Suppressor macrophage treated with lipopolysaccharide for 1 hour (primary cell): Measurements from ENCODE around the gene CACNG1.

Source experiments
- DNase-seq, 3 donors: peaks; one replicate each; pipeline ENCODE4 v3.0.0-alpha.2; 2020 to 2022

The CACNG1 gene

GRCh38 chr17:67082107-67082506 lies 37.8 kb downstream of the CACNG1 start:
- DNase-seq = no peak

GRCh38 chr17:67085406-67085805 lies 41.1 kb downstream of the CACNG1 start:
- no peak for DNase-seq

- DNase-seq = no peak
Observed at GRCh38 chr17:67088639-67089038, 44.3 kb downstream of the CACNG1 start.

- DNase-seq = no peak
Observed at GRCh38 chr17:67090341-67090740, 46.0 kb downstream of the CACNG1 start.

GRCh38 chr17:67092291-67092690 lies 47.9 kb downstream of the CACNG1 start:
- no peak for DNase-seq

GRCh38 chr17:67092710-67093109 lies 48.4 kb downstream of the CACNG1 start:
- DNase-seq = peak in 1 of 3 donors; percentile 10

GRCh38 chr17:67093348-67093747 lies 49.0 kb downstream of the CACNG1 start:
- DNase-seq = no peak

GRCh38 chr17:67095291-67095690 lies 50.9 kb downstream of the CACNG1 start:
- peak; percentile 38 to 49 (median 49) for DNase-seq

- peak; percentile 12 to 25 (median 24) for DNase-seq
Observed at GRCh38 chr17:67095803-67096202, 51.4 kb downstream of the CACNG1 start.

- DNase-seq = no peak
Observed at GRCh38 chr17:67096609-67097008, 52.3 kb downstream of the CACNG1 start.

GRCh38 chr17:67098006-67098405 lies 53.7 kb downstream of the CACNG1 start:
- DNase-seq = peak; percentile 14 to 40 (median 34)

GRCh38 chr17:67104641-67105040 lies 60.3 kb downstream of the CACNG1 start:
- DNase-seq = peak; percentile 74 to 80 (median 77)

GRCh38 chr17:67105213-67105612 lies 60.9 kb downstream of the CACNG1 start:
- DNase-seq = peak; percentile 78 to 98 (median 95)
